DND-41 (cell line): ENCODE data around the gene C6orf47.

Experiments
- ATAC-seq: fragments of 200-7000 bp; cut with Tn5 transposase; 3 replicates; pipeline ENCODE4 v1.9.1; 2021; ENCODE audit warnings: low read depth; ENCODE audit not compliant: insufficient read depth
- DNase-seq: peaks from one replicate; pipeline ENCODE4 v3.0.0-alpha.2; 2020
- H2AFZ ChIP-seq: 2 replicates; pipeline ENCODE4 v1.6.0; 2012; ENCODE audit warnings: low read depth, low read length
- H3K27ac ChIP-seq: 2 replicates; pipeline ENCODE4 v1.5.1; 2012; ENCODE audit warnings: low read length, inconsistent platforms
- H3K27me3 ChIP-seq: fragments of 200-600 bp; sonication (generic); 2 replicates; pipeline ENCODE4 v1.6.0; 2012; ENCODE audit warnings: low read length, mild to moderate bottlenecking, inconsistent platforms; ENCODE audit not compliant: insufficient read depth, poor library complexity
- H3K36me3 ChIP-seq: 2 replicates; pipeline ENCODE4 v1.5.1; 2012; ENCODE audit warnings: low read length, inconsistent platforms; ENCODE audit not compliant: insufficient read depth
- H3K4me1 ChIP-seq: 2 replicates; pipeline ENCODE4 v1.5.1; 2012; ENCODE audit warnings: mild to moderate bottlenecking, low read length; ENCODE audit not compliant: insufficient read depth
- H3K4me2 ChIP-seq: 2 replicates; pipeline ENCODE4 v1.6.0; 2012; ENCODE audit warnings: mild to moderate bottlenecking, moderate library complexity, low read length, inconsistent platforms; ENCODE audit not compliant: insufficient read depth
- H3K4me3 ChIP-seq, 2 experiments: fragments of 200-600 bp in 1 of 2; shearing (Covaris generic) in 1 of 2; 2 replicates each; pipeline ENCODE4 v1.5.1; 2012 to 2016; ENCODE audit warnings: inconsistent platforms in 2 of 2, low read length in 2 of 2, mild to moderate bottlenecking in 2 of 2, low read depth in 1 of 2, moderate library complexity in 1 of 2
- H3K79me2 ChIP-seq: 2 replicates; pipeline ENCODE4 v1.6.0; 2012; ENCODE audit warnings: low read length, inconsistent platforms; ENCODE audit not compliant: insufficient read depth
- H3K9ac ChIP-seq: 2 replicates; pipeline ENCODE4 v1.6.0; 2012; ENCODE audit warnings: low read depth, mild to moderate bottlenecking, inconsistent platforms, low read length, moderate library complexity
- H3K9me3 ChIP-seq: 2 replicates; pipeline ENCODE4 v1.5.1; 2012; ENCODE audit warnings: low read length, moderate library complexity, mild to moderate bottlenecking, inconsistent platforms; ENCODE audit not compliant: insufficient read depth, severe bottlenecking
- H4K20me1 ChIP-seq: 2 replicates; pipeline ENCODE4 v1.6.0; 2012; ENCODE audit warnings: low read length; ENCODE audit not compliant: insufficient read depth
- CTCF ChIP-seq: IDR thresholded peaks from 2 replicates; pipeline ENCODE4 v1.5.1; 2012; ENCODE audit warnings: borderline replicate concordance, low read length, moderate library complexity, mild to moderate bottlenecking; ENCODE audit not compliant: poor library complexity, severe bottlenecking; ENCODE audit errors: extremely low read depth
- EZH2 ChIP-seq: IDR thresholded peaks from 3 replicates; pipeline ENCODE4 v1.6.1; 2012; ENCODE audit warnings: borderline replicate concordance, low read depth, mild to moderate bottlenecking, moderate library complexity, low read length, inconsistent platforms; ENCODE audit not compliant: severe bottlenecking

The C6orf47 gene

GRCh38 chr6:31651602-31652191 lies 8.9 kb downstream of the C6orf47 start:
- Histone ChIP-seq H3K27me3 (no peaks in the 10 kb centered on the region), H3K79me2 (peaks cover 67% of the 10 kb centered on the region), H4K20me1 (peaks cover 27% of the 10 kb centered on the region), H3K27ac (peak overlapping the region; percentile 99), H3K4me2 (peak overlapping the region; percentile 94), H3K9ac (peak overlapping the region; percentile 94), H3K4me3 (peak overlapping the region; percentile 84 to 88; a peak in 3 of 4 replicates), H3K4me1 (peaks cover 37% of the 10 kb centered on the region), H3K9me3 (no peaks in the 10 kb centered on the region), H2AFZ (peak overlapping the region; percentile 71), H3K36me3 (peaks cover 58% of the 10 kb centered on the region)
- ATAC-seq (peak; percentile 55), DNase-seq (no peak)
- TF ChIP-seq CTCF (no peak), EZH2 (no peak)

GRCh38 chr6:31645325-31645724 lies 15.3 kb downstream of the C6orf47 start:
- H3K4me3 ChIP-seq: no peak overlapping the region
- TF ChIP-seq CTCF (no peak), EZH2 (no peak)
- no peak overlapping the region for H3K27ac ChIP-seq
- H3K9ac ChIP-seq: no peak overlapping the region
- peaks cover 45% of the 10 kb centered on the region for H3K79me2 ChIP-seq
- H3K36me3 ChIP-seq: peaks cover 92% of the 10 kb centered on the region
- DNase-seq (no peak), ATAC-seq (no peak)
- no peaks in the 10 kb centered on the region for H3K9me3 ChIP-seq
- no peak overlapping the region for H3K4me2 ChIP-seq
- no peaks in the 10 kb centered on the region for H3K27me3 ChIP-seq
- peaks cover 35% of the 10 kb centered on the region for H4K20me1 ChIP-seq
- peaks cover 13% of the 10 kb centered on the region for H3K4me1 ChIP-seq
- H2AFZ ChIP-seq: no peak overlapping the region

- H3K79me2 ChIP-seq: peaks cover 31% of the 10 kb centered on the region
- H2AFZ ChIP-seq: no peak overlapping the region
- no peak overlapping the region for H3K9ac ChIP-seq
- no peak for TF ChIP-seq EZH2
- no peak for TF ChIP-seq CTCF
- no peak overlapping the region for H3K27ac ChIP-seq
- no peak overlapping the region for H3K4me3 ChIP-seq
- H3K36me3 ChIP-seq: peaks cover 94% of the 10 kb centered on the region
- no peak for ATAC-seq
- H3K4me2 ChIP-seq: no peak overlapping the region
- no peaks in the 10 kb centered on the region for H3K27me3 ChIP-seq
- no peak for DNase-seq
- H4K20me1 ChIP-seq: peaks cover 27% of the 10 kb centered on the region
- H3K4me1 ChIP-seq: 0 out of 2 replicates have a peak, but pooled peaks cover under 1% of the 10 kb centered on the region
- H3K9me3 ChIP-seq: no peaks in the 10 kb centered on the region
Measured at GRCh38 chr6:31643818-31644454, 16.6 kb downstream of the C6orf47 start.
